ENCODE data around the gene HAUS6.

The HAUS6 gene

DNA sequence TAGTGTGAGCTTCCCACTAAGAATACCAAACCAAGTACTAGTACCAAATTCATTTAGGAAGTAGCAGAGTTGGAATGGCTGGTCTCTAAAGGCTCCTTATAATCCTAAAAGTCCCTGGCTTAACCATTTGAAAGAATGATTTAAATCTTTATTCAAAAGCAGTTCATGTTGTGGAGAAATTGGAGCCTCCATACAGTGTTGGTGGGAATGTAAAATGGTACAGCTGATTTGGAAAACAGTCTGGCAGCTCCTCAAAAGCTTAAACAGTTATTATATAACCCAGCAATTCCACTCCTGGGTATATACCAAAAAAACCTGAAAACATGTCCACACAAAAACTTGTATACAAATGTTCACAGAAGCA is 21.7 kb upstream of the HAUS6 start:
- TF ChIP-seq, protein P1, sequence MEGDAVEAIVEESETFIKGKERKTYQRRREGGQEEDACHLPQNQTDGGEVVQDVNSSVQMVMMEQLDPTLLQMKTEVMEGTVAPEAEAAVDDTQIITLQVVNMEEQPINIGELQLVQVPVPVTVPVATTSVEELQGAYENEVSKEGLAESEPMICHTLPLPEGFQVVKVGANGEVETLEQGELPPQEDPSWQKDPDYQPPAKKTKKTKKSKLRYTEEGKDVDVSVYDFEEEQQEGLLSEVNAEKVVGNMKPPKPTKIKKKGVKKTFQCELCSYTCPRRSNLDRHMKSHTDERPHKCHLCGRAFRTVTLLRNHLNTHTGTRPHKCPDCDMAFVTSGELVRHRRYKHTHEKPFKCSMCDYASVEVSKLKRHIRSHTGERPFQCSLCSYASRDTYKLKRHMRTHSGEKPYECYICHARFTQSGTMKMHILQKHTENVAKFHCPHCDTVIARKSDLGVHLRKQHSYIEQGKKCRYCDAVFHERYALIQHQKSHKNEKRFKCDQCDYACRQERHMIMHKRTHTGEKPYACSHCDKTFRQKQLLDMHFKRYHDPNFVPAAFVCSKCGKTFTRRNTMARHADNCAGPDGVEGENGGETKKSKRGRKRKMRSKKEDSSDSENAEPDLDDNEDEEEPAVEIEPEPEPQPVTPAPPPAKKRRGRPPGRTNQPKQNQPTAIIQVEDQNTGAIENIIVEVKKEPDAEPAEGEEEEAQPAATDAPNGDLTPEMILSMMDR (IDR thresholded peaks at IDR 0.05; ENCODE audit: low read depth, low read length), result no peak
- H3K4me3 ChIP-seq (ENCODE audit: low read depth, low read length), result no peak overlapping the region

DNA sequence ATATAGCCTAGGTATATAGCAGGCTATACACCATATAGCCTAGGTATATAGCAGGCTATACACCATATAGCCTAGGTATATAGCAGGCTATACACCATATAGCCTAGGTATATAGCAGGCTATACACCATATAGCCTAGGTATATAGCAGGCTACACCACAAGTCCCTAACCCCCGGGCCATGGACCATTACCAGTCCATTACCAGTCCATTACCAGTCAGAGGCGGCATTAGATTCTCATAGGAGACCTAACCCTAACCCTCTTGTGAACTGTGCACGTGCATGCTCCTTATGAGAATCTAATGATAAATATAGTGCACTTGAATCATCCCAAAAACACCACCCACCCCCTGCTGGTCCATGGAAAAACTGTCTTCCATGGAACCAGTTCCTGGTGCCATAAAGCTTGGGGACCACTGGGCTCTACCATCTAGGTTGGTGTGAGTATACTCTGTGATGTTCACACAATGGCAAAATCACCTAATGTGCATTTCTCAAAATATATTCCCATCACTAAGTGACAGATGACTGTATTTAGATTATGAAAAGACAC is 19.9 kb upstream of the HAUS6 start:
- TF ChIP-seq, protein P1 (IDR thresholded peaks at IDR 0.05; ENCODE audit: low read depth, low read length), result no peak
- H3K4me3 ChIP-seq (ENCODE audit: low read depth, low read length), result no peak overlapping the region

GRCh38 chr9:19120877-19121276 is 18.2 kb upstream of the HAUS6 start:
- no peak overlapping the region for H3K4me3 ChIP-seq (ENCODE audit: low read depth, low read length)
- TF ChIP-seq, protein P1 (IDR thresholded peaks at IDR 0.05; ENCODE audit: low read depth, low read length), result no peak

- no peak overlapping the region for H3K4me3 ChIP-seq (ENCODE audit: low read depth, low read length)
- TF ChIP-seq, protein P1 (IDR thresholded peaks at IDR 0.05; ENCODE audit: low read depth, low read length), result no peak
Observed at GRCh38 chr9:19119801-19120440, 17.2 kb upstream of the HAUS6 start.

DNA sequence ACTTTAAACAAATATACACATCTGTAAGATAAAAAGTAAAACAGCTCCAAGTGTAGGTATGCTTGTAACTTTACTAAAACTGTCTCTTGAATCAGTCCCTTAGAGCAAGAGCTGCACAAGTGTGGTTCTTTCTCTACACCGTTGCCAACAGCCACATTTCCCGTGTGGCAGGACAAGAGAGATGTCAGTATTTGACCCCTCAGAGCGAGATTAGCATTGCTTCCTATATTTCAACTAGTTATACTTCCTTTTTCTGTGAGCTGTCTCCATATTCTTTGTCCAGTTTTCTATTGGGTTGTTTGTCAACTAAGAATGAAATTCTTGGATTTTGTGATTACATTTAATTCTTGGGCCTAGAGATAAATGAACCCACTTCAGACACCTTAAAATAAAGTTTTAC is 16.5 kb upstream of the HAUS6 start:
- TF ChIP-seq, protein P1 (IDR thresholded peaks at IDR 0.05; ENCODE audit: low read depth, low read length), result no peak

DNA sequence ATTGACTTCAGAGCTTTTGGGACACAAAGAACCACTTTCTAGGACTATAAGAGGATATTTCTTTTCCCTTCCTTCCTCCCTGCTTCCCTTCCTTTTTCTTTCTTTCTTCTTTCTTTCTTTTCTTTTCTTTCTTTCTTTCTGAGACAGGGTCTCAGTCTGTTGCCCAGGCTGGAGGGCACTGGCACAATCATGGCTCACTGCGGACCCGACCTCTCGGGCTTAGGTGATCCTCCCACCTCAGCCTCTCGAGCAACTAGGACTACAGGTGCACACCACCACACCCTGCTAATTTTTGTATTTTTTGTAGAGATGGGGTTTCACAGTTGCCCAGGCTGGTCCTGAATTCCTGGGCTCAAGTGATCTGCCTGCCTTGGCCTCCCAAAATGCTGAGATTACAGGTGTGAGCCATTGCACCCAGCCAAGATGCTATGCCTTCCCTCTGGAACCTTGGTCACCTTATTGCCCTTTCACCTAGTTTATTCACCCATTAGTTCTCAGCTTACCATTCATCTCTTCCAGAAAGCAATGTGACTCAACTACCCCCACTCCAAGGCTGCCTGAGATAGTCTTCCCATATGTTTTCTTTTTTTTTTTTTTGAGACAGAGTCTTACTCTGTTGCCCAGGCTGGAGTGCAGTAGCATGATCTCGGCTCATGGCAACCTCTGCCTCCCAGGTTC is 14.5 kb upstream of the HAUS6 start:
- H3K4me3 ChIP-seq (ENCODE audit: low read depth, low read length), result no peak overlapping the region
- TF ChIP-seq, protein P1 (IDR thresholded peaks at IDR 0.05; ENCODE audit: low read depth, low read length), result no peak

More for the DNA sequence above, 16.5 kb upstream of the HAUS6 start:
- H3K4me3 ChIP-seq (ENCODE audit: low read depth, low read length), result no peak overlapping the region

DNA sequence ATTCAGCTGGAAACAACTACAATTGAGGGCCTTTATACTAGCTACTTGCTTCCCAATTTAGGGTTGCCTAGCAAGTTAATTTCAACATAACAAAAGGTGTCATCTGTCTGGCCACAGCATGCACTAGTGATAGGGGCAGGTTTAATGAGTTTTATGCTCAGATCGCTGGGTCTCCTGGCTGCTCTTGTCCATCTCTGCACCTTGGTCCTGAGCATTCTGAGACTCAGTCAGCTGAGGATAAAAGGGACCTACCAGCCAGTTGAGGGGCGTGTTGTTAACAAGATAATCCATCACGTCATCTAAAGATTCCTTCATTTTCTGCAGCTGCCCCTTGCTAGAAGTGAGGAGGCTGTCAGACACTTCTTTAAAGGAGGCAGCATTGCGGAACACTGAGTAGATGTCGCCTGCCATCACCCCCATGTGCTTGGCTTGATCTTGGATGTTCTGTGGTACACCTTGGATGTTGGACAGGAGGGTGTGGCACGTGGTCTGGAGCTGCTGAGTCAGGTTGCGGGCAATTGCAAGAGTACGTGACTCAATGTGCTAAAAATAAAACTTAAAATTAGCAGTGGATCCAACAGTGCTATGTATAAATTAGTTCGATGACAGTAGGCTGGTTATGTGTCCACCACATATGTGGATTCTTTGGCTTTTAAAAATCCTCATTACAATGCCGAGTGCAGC is 13.5 kb upstream of the HAUS6 start:
- H3K4me3 ChIP-seq (ENCODE audit: low read depth, low read length), result no peak overlapping the region
- TF ChIP-seq, protein P1 (IDR thresholded peaks at IDR 0.05; ENCODE audit: low read depth, low read length), result no peak
